HG02588 (cell line): ENCODE measurements around the gene LAMA3.

Experiments
- ATAC-seq: cut with Tn5 transposase; IDR thresholded peaks from one replicate; pipeline ENCODE4 v1.9.1; 2021; ENCODE audit warnings: mild to moderate bottlenecking, moderate library complexity; ENCODE audit not compliant: unreplicated experiment

The LAMA3 gene

DNA sequence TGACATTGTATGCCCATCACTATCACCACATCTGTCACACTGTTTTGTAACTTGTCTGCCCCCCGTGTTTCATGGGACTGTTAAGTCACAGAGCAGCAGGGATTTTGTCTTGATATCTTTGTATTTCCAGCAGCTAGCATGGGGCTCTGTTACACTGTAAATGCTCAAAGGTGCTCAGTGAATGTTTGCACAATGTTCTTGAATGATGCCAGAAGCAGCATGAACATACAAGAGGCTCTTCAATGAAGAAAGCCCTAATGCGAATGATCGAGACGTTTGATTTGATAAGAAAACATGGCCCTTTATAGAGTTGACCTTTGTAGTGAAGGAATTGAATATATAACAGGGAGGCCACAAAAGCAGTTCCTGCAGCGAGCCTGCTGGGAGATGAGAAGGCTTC is 204.4 kb downstream of the LAMA3 start:
- ATAC-seq, result no peak

DNA sequence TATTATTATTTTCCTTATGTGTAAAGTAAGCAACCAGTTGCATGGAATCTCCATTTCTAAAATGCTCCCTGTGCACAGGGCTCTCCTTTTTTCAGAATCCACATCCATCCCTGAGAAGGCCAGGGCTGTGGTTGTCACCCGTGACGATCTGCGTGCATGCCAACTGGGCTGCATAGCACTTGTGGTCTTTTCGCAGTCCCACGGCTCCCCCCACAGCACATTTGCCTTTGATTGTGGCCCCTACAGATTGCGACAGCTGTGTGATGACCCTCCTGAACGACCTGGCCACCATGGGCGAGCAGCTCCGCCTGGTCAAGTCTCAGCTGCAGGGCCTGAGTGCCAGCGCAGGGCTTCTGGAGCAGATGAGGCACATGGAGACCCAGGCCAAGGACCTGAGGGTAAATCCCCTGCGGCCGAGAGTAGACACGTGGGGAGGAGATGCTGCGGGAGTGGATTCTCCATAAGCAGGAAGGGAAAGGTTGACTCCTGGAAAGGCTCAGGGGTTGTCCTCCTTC is 205.5 kb downstream of the LAMA3 start:
- ATAC-seq, result no peak

DNA sequence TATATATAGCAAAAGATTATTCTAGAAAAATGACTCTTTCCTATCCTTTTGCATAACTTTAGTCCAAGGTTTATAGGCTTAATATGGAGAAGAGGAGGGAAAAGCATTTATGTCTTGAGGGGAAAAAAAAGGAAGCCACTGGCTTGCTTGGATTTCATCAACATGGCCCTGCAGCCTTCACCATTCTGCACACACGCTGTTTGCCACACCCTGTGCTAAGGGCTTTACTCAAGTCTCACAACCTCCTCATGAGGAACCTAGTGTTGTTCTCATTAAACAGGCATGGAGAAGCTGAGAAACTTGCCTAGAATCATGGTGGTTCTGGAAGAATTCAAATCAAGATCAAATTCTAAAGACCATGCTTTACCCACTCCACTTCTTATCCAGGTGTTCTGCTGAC is 208.0 kb downstream of the LAMA3 start:
- no peak for ATAC-seq

DNA sequence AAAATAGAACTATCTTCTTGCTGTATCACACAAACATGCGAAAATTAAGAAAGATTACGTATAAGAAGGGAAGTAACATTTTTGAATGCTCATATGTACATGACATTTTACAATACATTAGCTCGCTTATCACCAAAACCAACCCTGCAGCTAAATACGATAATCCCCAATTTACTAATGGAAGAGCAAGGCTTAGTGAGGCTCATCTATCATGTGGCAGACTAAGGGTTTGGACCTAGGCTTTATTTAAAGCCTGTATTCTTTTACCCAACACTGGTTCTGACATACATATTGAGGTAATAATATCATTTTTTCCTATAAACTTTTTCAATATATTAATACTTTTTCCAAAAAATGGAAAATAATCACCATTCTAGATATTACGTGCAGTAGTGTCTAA is 208.5 kb downstream of the LAMA3 start:
- ATAC-seq, result no peak

DNA sequence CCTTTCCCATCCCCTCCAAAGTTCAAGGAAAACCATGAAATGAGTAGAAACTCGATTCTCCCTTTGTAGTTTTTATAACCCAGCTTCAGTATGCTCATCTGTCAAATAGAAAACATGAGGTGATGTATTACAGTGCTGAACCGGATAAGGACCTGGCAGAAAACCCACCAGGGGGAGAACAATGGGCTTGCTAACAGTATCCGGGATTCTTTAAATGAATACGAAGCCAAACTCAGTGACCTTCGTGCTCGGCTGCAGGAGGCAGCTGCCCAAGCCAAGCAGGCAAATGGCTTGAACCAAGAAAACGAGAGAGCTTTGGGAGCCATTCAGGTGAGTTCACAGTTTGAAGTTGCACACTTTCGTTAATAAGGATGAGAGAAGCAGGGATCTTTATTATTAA is 211.7 kb downstream of the LAMA3 start:
- ATAC-seq, result no peak

DNA sequence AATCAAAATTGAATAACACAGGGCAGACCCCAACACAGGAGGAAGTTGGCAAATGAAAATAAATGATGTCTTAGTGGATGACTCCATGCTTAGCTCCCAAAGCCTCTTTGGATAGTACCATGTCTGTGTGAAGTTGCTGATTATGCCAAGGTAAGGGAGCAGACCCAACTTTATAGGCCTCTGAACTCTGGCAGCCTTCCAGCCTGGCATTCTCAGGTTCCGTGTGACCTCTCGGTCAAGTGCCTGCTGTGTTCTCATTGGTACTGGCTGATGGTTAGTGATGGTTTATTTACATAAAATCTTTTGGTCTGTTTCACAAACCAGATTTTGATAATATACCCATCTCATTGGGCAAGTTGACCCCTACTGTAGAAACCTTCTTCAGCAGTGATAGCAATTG is 213.1 kb downstream of the LAMA3 start:
- ATAC-seq, result no peak

DNA sequence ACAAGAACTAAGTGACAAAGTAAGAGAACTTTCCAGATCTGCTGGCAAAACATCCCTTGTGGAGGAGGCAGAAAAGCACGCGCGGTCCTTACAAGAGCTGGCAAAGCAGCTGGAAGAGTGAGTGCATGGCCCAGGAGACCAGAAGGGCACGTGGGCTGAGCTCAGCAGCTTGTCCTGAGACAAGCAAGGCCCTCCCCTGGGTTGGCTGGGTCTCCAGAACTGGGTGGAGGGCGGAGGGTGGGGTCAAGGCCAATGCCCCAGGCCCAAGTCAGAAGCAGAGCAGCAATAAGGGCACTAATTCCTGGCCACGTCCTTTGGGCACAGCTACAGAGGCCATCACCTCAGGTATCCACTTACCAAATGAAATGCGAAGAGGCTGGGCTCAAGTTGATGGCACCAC is 214.7 kb downstream of the LAMA3 start:
- no peak for ATAC-seq

DNA sequence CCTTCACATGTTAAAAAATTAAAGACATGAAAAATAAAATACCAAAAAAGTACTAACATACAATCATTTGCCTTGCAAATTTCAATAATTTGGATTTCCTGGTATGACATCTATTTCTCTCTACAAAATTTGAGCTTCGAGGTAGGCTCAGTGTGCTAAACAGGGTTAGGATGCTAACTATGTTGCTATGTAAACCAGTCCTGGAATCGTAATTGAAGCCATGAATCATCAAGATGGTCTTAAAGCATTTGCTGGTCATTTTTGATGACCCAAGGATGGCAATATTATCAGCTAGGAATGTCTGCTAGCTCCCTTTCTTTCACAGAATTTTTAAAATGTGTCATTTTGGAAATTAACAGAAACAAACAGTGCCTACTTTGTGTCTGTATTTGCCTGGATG is 217.4 kb downstream of the LAMA3 start:
- no peak for ATAC-seq

DNA sequence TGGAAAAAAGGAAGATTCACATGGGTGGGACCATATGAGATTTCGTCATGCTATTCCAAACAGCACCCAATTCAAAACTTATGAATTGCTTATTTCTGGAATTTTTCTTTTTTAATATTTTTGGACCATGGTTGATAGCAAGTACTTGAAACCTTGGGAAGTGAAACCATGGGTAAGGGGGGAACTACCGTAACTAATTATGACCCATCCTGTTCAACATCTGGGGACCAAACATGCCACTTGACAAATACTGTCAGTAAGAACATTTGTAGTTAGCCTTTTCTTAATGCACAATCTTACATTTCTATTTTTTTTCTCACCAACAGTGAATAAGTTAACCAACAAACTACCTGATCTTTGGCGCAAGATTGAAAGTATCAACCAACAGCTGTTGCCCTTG is 219.6 kb downstream of the LAMA3 start:
- no peak for ATAC-seq

DNA sequence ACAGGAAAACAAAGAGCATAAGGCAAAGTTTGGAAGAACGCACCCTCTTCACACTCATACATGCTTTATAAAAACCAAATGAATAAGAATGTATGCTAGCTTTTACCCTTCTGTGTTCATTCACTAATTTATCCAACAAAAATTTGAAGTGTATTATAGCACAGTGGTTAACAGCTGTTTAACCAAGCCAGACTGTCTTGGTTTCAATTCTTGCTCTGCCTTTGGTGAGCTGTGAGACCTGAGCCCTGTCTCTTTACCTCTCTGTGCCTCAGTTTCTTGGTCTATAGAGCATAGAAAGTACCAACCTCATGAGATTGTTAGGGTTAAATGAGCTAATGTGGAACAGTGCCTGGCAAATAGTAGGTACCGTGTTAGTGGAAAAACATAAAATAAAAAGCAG is 220.8 kb downstream of the LAMA3 start:
- no peak for ATAC-seq

DNA sequence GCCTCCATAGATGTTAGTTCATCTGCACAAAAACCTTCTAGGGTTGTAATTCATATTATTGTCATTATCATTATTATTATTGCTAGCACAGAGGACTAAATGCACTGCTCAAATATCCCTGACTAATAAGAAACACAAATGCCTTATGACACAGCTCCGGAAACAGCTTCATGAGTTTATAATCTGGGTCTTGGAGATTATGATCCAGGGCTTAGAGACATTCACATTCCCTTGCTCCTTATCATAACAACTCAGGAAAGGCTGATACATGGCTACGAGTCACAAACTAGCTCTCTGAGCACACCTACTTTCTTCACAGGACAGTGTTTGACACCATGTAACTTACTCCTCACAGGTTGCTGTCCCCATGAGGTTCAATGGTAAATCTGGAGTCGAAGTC is 223.1 kb downstream of the LAMA3 start:
- no peak for ATAC-seq

DNA sequence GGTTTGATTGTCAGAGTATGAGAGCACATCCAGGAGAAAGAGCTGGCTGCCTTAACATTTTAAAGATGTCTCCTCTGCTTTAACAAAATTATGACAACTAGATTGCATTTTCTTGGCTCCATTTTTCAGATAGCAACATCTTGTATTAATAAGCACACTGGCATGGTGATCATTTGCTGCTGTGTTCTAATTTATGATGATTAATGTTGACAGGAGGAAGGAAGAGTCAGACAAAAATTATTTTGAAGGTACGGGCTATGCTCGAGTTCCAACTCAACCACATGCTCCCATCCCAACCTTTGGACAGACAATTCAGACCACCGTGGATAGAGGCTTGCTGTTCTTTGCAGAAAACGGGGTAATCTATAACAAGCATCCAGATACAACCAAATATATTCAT is 227.1 kb downstream of the LAMA3 start:
- ATAC-seq, result no peak

DNA sequence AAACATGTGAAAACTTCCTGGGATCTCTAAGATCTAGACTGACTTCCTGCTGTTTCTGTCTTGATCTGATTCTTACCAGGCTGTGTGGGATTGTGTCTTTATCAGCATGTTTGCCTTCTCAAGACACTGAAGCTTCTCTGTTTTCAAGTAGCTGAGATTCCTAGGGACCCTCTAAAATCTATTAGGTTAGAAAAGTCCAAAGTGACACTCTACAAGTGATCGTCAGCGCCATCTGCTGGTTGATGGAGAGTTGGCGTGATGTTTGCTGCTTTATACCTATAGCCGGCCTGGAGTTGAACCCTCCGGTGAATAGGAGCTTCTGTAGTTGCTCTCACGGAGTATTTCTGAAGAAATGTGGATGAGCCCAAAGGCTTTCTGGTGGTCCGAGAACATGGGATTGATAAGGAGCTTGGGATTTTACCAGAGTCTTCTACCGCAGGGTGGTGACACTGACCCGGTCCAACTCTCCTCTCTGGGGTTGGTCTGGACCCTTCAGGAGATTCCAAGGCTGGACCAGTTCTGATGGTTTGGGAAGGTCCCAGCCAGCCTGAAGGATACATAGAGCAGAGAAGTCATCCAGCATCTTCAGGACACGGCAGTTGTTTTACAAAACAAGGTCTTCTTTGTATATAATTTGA is 229.3 kb downstream of the LAMA3 start:
- no peak for ATAC-seq

DNA sequence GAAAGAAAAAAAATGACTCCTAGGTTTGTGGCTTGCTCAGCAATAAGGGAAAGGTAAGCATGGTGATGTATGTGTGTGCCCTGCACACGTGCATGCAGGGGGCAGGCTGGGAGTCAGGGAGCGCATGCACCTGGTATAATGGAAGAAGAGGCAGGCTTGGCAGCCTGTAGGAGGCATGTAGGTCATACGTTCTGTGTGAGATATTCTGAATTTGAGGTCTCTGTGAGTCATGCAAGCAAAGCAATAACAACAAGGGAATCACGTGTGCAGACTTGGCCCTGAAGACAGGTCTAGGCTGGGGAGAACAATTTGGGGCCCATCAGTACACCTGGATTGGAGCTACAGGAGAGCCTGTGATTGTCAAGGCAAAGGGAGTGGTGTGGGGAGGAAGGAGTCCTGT is 230.8 kb downstream of the LAMA3 start:
- ATAC-seq, result no peak

DNA sequence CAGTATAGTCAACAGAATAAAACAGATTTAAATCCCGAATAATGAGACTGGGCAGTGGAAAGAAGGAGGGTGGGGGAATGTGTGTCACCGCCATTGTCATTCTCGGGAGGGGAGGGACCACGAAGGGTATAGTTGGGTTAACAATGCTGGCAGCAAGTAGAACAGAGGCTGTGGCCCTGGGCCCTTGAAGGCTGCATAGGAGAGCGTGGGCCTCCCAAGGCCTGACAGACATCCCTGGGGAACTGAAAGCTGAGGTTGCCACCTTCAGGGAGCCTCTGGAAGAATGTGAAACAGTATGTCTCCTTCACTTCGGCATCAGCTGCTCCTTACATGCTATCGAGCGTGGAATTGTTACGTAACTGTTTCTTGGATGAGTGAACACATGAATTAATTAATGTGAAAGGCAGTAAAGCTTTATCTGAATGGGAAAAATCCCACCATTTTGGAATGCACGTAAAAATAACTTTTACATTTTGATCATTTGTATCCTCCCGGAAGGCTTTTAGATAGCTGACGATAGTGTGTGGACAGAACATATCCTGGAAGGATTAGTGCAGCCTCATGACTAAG is 232.5 kb downstream of the LAMA3 start:
- no peak for ATAC-seq

DNA sequence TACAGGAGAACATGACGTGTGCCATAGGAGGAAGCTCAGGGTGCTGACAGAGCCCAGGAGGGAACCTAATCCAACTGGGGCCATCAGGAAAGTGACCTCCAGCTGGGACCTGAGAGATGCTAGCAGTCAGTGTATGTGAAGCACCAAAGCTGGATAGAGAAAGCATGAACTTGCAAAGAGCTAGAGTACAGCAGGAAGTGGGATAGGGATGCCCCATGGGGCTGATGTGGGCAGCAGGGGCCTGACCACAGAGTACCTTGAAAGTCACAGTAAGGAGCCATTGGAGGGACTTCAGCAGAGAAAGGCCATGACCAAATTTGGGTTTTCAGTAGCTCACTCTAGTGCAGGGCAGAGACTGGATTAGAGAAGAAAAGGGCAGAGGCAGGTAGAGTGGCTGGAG is 233.7 kb downstream of the LAMA3 start:
- ATAC-seq, result no peak

DNA sequence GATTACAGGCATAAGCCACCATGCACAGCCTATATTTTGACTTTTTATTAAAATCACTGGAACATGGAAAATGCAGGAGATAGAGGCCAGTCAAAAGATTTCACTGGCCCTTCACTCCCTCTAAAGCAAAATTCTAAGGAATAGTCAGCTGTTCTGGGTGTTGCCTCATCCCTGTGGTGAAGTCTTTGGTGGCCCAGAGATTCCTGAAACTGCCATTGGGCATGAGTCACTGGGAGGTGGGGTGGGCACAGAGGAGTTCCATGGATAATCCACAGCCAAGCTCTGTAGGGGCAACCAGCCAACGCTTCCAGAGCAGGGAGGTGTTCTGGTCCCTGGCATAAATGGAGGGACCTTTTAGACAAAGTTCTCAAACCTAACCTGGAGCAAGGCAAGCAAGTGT is 235.6 kb downstream of the LAMA3 start:
- no peak for ATAC-seq

DNA sequence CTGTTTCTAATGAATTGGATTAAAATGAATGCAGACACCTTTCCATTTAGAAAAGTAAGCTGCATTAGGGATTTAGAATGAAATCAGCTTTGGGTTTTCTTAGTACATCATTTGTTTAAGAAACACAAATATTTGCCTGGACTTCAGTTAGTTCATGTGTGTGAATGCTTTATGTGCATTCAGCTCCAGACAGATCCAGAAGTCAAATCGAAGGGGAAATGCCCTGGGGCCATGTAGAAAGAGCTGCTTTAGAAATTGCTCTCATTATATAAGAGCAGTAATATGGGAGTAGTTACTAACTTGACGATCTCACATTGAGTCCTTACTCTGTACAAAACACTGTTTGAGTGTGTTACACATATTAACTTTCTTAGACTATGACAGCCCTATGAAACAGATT is 237.3 kb downstream of the LAMA3 start:
- no peak for ATAC-seq

DNA sequence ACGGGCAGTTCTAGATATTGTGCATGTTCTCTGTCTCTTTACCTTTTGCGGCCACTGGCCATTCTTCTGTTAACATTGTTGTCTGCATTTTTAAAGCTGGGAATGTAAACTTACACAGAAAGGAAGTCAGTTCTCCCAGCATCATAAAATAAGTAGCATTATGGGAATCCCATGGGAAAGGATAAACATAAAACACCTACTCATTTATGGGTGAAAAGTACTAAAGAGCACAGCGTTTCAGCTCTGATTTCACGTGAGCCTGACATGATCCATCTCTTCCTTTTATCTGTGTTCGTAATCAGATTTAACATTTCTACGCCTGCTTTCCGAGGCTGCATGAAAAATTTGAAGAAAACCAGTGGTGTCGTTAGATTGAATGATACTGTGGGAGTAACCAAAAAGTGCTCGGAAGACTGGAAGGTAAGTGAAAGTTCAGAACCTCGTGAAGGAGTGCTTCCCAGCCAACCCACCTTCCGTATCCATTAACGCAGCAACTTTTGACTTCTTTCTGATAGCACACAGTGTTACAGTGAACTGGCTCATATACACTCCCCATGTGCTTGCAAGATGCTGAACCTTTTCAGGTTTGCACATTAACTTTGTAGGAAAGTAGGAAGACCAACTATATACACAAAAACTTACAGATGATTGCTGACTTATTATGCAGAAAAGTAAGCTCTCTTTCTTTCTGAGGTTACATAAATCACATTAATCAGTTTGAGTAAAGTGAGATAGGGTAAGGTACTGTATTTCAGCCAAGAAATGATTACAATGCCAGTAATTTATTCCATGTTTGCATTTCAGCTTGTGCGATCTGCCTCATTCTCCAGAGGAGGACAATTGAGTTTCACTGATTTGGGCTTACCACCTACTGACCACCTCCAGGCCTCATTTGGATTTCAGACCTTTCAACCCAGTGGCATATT is 238.8 kb downstream of the LAMA3 start:
- ATAC-seq, result no peak

DNA sequence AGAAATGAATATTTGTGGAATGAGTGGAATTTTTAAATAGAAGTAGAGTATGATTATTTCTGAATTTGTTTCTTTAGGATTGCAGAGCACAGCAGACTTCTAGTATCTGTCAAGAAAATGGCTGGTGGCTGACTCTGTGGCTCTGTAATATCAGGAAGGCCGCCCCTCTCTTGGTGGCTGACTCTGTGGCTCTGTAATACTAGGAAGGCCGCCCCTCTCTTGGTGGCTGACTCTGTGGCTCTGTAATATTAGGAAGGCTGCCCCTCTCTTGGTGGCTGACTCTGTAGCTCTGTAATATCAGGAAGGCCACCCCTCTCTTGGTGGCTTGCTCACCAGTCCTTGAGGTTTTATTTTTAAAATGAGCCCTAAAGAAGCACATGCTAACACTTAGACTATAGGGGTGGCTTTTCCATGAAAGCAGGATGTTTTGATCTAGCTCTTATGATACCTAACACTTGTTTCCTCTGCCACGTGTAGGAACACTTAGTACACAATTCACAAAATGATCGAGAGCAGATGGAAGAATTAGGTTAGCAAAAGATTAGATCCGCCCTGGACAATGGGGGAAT is 240.2 kb downstream of the LAMA3 start:
- no peak for ATAC-seq

DNA sequence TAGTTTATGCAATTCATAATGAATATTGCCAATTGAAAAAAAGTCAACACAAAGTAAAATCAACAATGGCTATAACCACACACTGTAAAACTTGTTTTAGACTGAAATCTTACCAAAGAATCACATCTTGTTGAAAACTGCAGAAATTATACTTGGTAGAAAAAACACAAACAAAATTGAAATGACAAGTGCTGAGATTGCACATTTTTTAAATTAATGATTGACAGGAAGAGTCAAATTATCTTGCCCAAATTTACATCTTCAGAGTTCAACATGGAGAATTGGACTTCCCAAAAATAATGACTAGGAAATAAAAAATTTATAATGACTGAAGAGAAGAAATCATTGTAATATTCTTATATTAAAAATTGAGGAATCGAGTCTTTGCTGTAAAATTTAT is 240.7 kb downstream of the LAMA3 start:
- ATAC-seq, result no peak
